IMR-90 (cell line): Measurements from ENCODE around the gene SYCN. TPM values are rescaled to one million over a fixed set of nuclear protein-coding genes. Genes with fewer than 3 reads are reported as not detected.
A peak's percentile ranks its signal among the peaks of the same experiment; 100 is the strongest.

Experiments used
- ATAC-seq: fragments of 200-7000 bp; cut with Tn5 transposase; 2 replicates; pipeline ENCODE4 v1.9.1; 2020; ENCODE audit warnings: low read depth, mild to moderate bottlenecking, moderate library complexity
- BruUV-seq: library from RNA; stranded (reverse); fragments of 400-500 nt; replicated peaks from 2 replicates; lab custom pipeline; 2021; lab: Mats Ljungman, UMichigan
- CTCF ChIA-PET: fragments of 300-600 bp; formaldehyde crosslinking; extraction: SDS; loops from one replicate; lab custom pipeline; 2021; ENCODE audit warnings: antibody characterized with exemption; lab: Yijun Ruan, JAX
- POLR2A ChIA-PET: fragments of 300-600 bp; sonication (Branson Sonifier 250); formaldehyde crosslinking; loops from one replicate; lab custom pipeline; 2022; ENCODE audit warnings: antibody characterized with exemption; ENCODE audit not compliant: unreplicated experiment; lab: Charles Lee
- DNase-seq: peaks from one replicate; pipeline ENCODE4 v3.0.0; 2013
- H2AFZ ChIP-seq: replicated peaks from 2 replicates; pipeline ENCODE3; 2013; ENCODE audit warnings: low read length, mild to moderate bottlenecking; ENCODE audit not compliant: poor library complexity
- H2AK5ac ChIP-seq: 2 replicates; pipeline ENCODE4 v1.6.1; 2013; ENCODE audit warnings: low read depth, low read length, inconsistent platforms
- H2AK9ac ChIP-seq: replicated peaks from 2 replicates; pipeline ENCODE3; 2013; ENCODE audit warnings: mild to moderate bottlenecking, low read depth, low read length, moderate library complexity; ENCODE audit not compliant: poor library complexity
- H2BK120ac ChIP-seq: 2 replicates; pipeline ENCODE4 v1.6.1; 2013; ENCODE audit warnings: low read depth, low read length, inconsistent platforms
- H2BK15ac ChIP-seq: 3 replicates; pipeline ENCODE4 v1.6.1; 2013; ENCODE audit warnings: low read depth, low read length, inconsistent platforms
- H2BK20ac ChIP-seq: 2 replicates; pipeline ENCODE4 v1.6.1; 2013; ENCODE audit warnings: low read depth, mild to moderate bottlenecking, inconsistent platforms, low read length, moderate library complexity
- H2BK5ac ChIP-seq: 2 replicates; pipeline ENCODE4 v1.6.1; 2013; ENCODE audit warnings: mild to moderate bottlenecking, low read depth, low read length, inconsistent platforms; ENCODE audit not compliant: poor library complexity, severe bottlenecking
- H3K14ac ChIP-seq: replicated peaks from 2 replicates; pipeline ENCODE4 v1.6.1; 2013; ENCODE audit warnings: low read depth, low read length, inconsistent platforms
- H3K18ac ChIP-seq: 2 replicates; pipeline ENCODE4 v1.6.1; 2013; ENCODE audit warnings: low read depth, low read length, control low read depth
- H3K23ac ChIP-seq: 2 replicates; pipeline ENCODE4 v1.6.1; 2013; ENCODE audit warnings: low read depth, low read length, inconsistent platforms
- H3K27ac ChIP-seq: 2 replicates; pipeline ENCODE4 v1.5.1; 2013; ENCODE audit warnings: mild to moderate bottlenecking, control low read depth, low read length; ENCODE audit not compliant: insufficient read depth
- H3K27me3 ChIP-seq: 2 replicates; pipeline ENCODE4 v1.6.1; 2013; ENCODE audit warnings: low read length; ENCODE audit not compliant: control insufficient read depth, insufficient read depth
- H3K36me3 ChIP-seq: 2 replicates; pipeline ENCODE4 v1.6.1; 2013; ENCODE audit warnings: low read length, mixed read lengths; ENCODE audit not compliant: control insufficient read depth, insufficient read depth
- H3K4ac ChIP-seq: 2 replicates; pipeline ENCODE4 v1.6.1; 2013; ENCODE audit warnings: low read depth, low read length, inconsistent platforms
- H3K4me1 ChIP-seq: 2 replicates; pipeline ENCODE4 v1.6.1; 2013; ENCODE audit warnings: low read length, mixed read lengths; ENCODE audit not compliant: control insufficient read depth, insufficient read depth
- H3K4me2 ChIP-seq: 2 replicates; pipeline ENCODE4 v1.6.1; 2013; ENCODE audit warnings: low read depth, mild to moderate bottlenecking, control low read depth, low read length, moderate library complexity
- H3K4me3 ChIP-seq: 2 replicates; pipeline ENCODE4 v1.5.1; 2013; ENCODE audit warnings: low read depth, mild to moderate bottlenecking, control low read depth, low read length, moderate library complexity; ENCODE audit not compliant: insufficient read depth
- H3K56ac ChIP-seq: 2 replicates; pipeline ENCODE4 v1.6.1; 2013; ENCODE audit warnings: low read length, inconsistent platforms; ENCODE audit not compliant: insufficient read depth; ENCODE audit errors: extremely low read depth
- H3K79me1 ChIP-seq, 2 experiments: 2 replicates each; pipeline ENCODE4 v1.6.1; 2013; ENCODE audit warnings: low read length in 2 of 2, inconsistent platforms in 1 of 2, low read depth in 1 of 2
- H3K9ac ChIP-seq: 2 replicates; pipeline ENCODE4 v1.6.1; 2013; ENCODE audit warnings: low read depth, low read length, control low read depth
- H3K9me1 ChIP-seq: 2 replicates; pipeline ENCODE4 v1.6.1; 2013; ENCODE audit warnings: low read length, inconsistent platforms; ENCODE audit not compliant: insufficient read depth
- H3K9me3 ChIP-seq: 2 replicates; pipeline ENCODE4 v1.6.1; 2013; ENCODE audit warnings: low read length; ENCODE audit not compliant: control insufficient read depth, insufficient read depth
- H4K20me1 ChIP-seq: 2 replicates; pipeline ENCODE4 v1.6.1; 2013; ENCODE audit warnings: low read length, inconsistent platforms; ENCODE audit not compliant: insufficient read depth
- H4K5ac ChIP-seq: 2 replicates; pipeline ENCODE4 v1.6.1; 2013; ENCODE audit warnings: mild to moderate bottlenecking, low read depth, low read length, control low read depth
- H4K8ac ChIP-seq, 2 experiments: 2 replicates each; pipeline ENCODE4 v1.6.1; 2013; ENCODE audit warnings: low read depth in 2 of 2, low read length in 2 of 2, control low read depth in 1 of 2, inconsistent platforms in 1 of 2
- H4K91ac ChIP-seq: 2 replicates; pipeline ENCODE4 v1.6.1; 2013; ENCODE audit warnings: low read depth, low read length, inconsistent platforms; ENCODE audit not compliant: insufficient read depth
- MAFK ChIP-seq: IDR thresholded peaks from 2 replicates; pipeline ENCODE4 v1.6.1; 2012; ENCODE audit warnings: low read depth, low read length, improper control_type of control experiment
- NFE2L2 ChIP-seq: fragments of 150-350 bp; IDR thresholded peaks from 2 replicates; pipeline ENCODE4 v1.6.1; 2016; ENCODE audit warnings: low read depth, mild to moderate bottlenecking, low read length
- WGBS, 2 experiments: methylation state at CpG; one replicate each; pipeline versions ENCODE4 v1.1.5 to v1.1.7; 2013; ENCODE audit warnings: missing lambda C conversion rate in 2 of 2; ENCODE audit not compliant: insufficient read length in 1 of 2; ENCODE audit errors: extremely low coverage in 2 of 2; 5-methylcytosine and 5-hydroxymethylcytosine counted together
- dilution Hi-C: fragments of 300-500 bp; cut with HindIII; formaldehyde crosslinking; loops from one replicate; pipeline ENCODE4 v1.14.3; 2018; ENCODE audit warnings: low sequenced_read_pairs; ENCODE audit not compliant: unreplicated experiment
- in situ Hi-C: fragments of 300-500 bp; cut with MboI; formaldehyde crosslinking; loops from 3 replicates; pipeline ENCODE4 v1.14.3; 2019; ENCODE audit warnings: low sequenced_read_pairs, inconsistent platforms, mixed read lengths
- intact Hi-C: fragments of 100-400 bp; cut with micrococcal nuclease; formaldehyde crosslinking; loops from 2 replicates; pipeline ENCODE4 v1.10.0; 2022
- polyA plus RNA-seq, 3 experiments: library from polyadenylated mRNA; depleted of rRNA; stranded (reverse); fragments of >200 nt; gene quantifications; 2 replicates each; pipeline ENCODE4 v1.2.3, GENCODE V29; 2012; ENCODE audit warnings: low replicate concordance in 1 of 3
- total RNA-seq: library from RNA; depleted of rRNA; stranded (reverse); fragments of >200 nt; gene quantifications from 2 replicates; pipeline ENCODE4 v1.2.3, GENCODE V29; 2012

SYCN gene
- total and polyA plus RNA-seq, 2 of the 4 experiments (the other 2 are of a cell fraction), result not detected

GRCh38 chr19:39162441-39163043 is 41.5 kb downstream of the SYCN start:
- Histone ChIP-seq H3K4me2 (no peak overlapping the region), H3K9ac (no peak overlapping the region), H2BK20ac (no peak overlapping the region), H3K18ac (no peak overlapping the region), H3K56ac (no peak overlapping the region), H2AK5ac (no peak overlapping the region), H4K20me1 (peaks cover 52% of the 10 kb centered on the region), H3K9me3 (no peaks in the 10 kb centered on the region), H2BK5ac (no peak overlapping the region), H2BK120ac (no peak overlapping the region), H3K23ac (no peak overlapping the region), H2AFZ (no peak overlapping the region), H3K27ac (no peak overlapping the region), H3K4ac (no peak overlapping the region), H2AK9ac (no peak overlapping the region), H4K5ac (no peak overlapping the region), H3K27me3 (no peaks in the 10 kb centered on the region), H3K9me1 (peaks cover 24% of the 10 kb centered on the region), H3K4me3 (no peak overlapping the region), H3K79me1 (peaks cover 32 to 86% of the 10 kb centered on the region in 2 experiments), H3K14ac (no peak overlapping the region), H3K4me1 (peaks cover 11% of the 10 kb centered on the region), H2BK15ac (no peak overlapping the region), H4K91ac (no peak overlapping the region), H4K8ac (no peak overlapping the region), H3K36me3 (no peaks in the 10 kb centered on the region)
- TF ChIP-seq NFE2L2 (no peak), MAFK (peak; percentile 64)
- no peak for ATAC-seq
- CTCF ChIA-PET, result no interaction called here
- dilution Hi-C loops (no loop called here), in situ Hi-C loops (no loop called here), intact Hi-C loops (no loop called here)
- DNase-seq, result no peak
- WGBS, 2 experiments, result 94% methylated on average over 3 of the region's 15 CpGs; no CpG with 5 or more reads in 1 of the 2 experiments
- no TSS peak for BruUV-seq
- POLR2A ChIA-PET, result no interaction called here
